ENCODE measurements around the gene SORCS2. TPM values are rescaled to one million over a fixed set of nuclear protein-coding genes. Genes with fewer than 3 reads are reported as not detected.

Gene SORCS2
- total and polyA plus RNA-seq, 2 of the 13 experiments (the other 11 are each of a cell fraction or from before 2014, with no cell fraction given) = 0.82 to 1.0 TPM

GRCh38 chr4:7716010-7716721, 523.8 kb downstream of the SORCS2 start:
- CTCF ChIA-PET (ENCODE audit: low intra/inter-chr PET ratio, low total read pairs) = no interaction called here
- H3K36me3 ChIP-seq (replicated peaks in 1 of 2; ENCODE audit: control insufficient read depth in 1 of 2, insufficient read depth in 2 of 2, low read length in 2 of 2) = no peaks in the 10 kb centered on the region

GRCh38 chr4:7717161-7717560, 524.8 kb downstream of the SORCS2 start:
- ATAC-seq (no peak), DNase-seq (ENCODE audit: low spot score) (no peak), FAIRE-seq (no peak)
- no TSS peak for BruUV-seq (replicated peaks)
- H3K79me2 ChIP-seq (ENCODE audit: insufficient read depth, low read length) = no peaks in the 10 kb centered on the region
- in situ Hi-C loops (cut with HindIII; ENCODE audit: extremely low pct_ligation_motif_present, low pct_unique_long_range_greater_than_20kb) (no loop called here), intact Hi-C loops (cut with micrococcal nuclease; ENCODE audit: unreplicated experiment) (no loop called here)
- CTCF ChIA-PET (ENCODE audit: low intra/inter-chr PET ratio, low total read pairs) = no interaction called here
- POLR2A ChIA-PET = interaction anchor here (1.4 kb wide), 1 partner anchor 43 kb away, joined by 3 read pairs; no protein-coding TSS in a partner anchor
- H3K27ac ChIP-seq (ENCODE audit: extremely low read length, insufficient read depth, low read length) = no peak overlapping the region
- H3K36me3 ChIP-seq (replicated peaks in 1 of 2; ENCODE audit: control insufficient read depth in 1 of 2, insufficient read depth in 2 of 2, low read length in 2 of 2) = no peaks in the 10 kb centered on the region
- H2AFZ ChIP-seq (ENCODE audit: low read length) = no peak overlapping the region
- 0 out of 2 replicates have a peak, but pooled peaks cover 4% of the 10 kb centered on the region for H3K4me1 ChIP-seq (ENCODE audit: insufficient read depth, low read length)
- H4K20me1 ChIP-seq (ENCODE audit: insufficient read depth, low read length) = no peaks in the 10 kb centered on the region
- 90% methylated on average over 11 of the region's 11 CpGs for WGBS (ENCODE audit: low lambda C conversion rate)
- no peaks in the 10 kb centered on the region for H3K9me3 ChIP-seq (ENCODE audit: low read length)
- no peak for TF ChIP-seq RBM22 (optimal IDR thresholded peaks at IDR 0.05; ENCODE audit: low read length)
- no peak for TF ChIP-seq HDAC2 (CRISPR knock-in tag; IDR thresholded peaks at IDR 0.05)
- no peak for TF ChIP-seq ZMYM2 (CRISPR knock-in tag; IDR thresholded peaks at IDR 0.05)
- TF ChIP-seq ZNF430 (CRISPR knock-in tag; IDR thresholded peaks at IDR 0.05) = no peak
- no peak for TF ChIP-seq ZNF788 (CRISPR knock-in tag; IDR thresholded peaks at IDR 0.05; ENCODE audit: borderline replicate concordance)
- no peak for TF ChIP-seq ZNF737 (CRISPR knock-in tag; IDR thresholded peaks at IDR 0.05; ENCODE audit: borderline replicate concordance)
- no peak for TF ChIP-seq PITX1 (CRISPR knock-in tag; IDR thresholded peaks at IDR 0.05)
- no peak for TF ChIP-seq PBX2 (CRISPR knock-in tag; IDR thresholded peaks at IDR 0.05)
- no peak for TF ChIP-seq KLF15 (CRISPR knock-in tag; IDR thresholded peaks at IDR 0.05; ENCODE audit: borderline replicate concordance)
- H3K27me3 ChIP-seq (ENCODE audit: control insufficient read depth in 1 of 2, insufficient read depth in 2 of 2, low read length in 2 of 2) = no peaks in the 10 kb centered on the region
- no peak overlapping the region for H3K4me3 ChIP-seq (replicated peaks in 1 of 3; ENCODE audit: insufficient read depth in 1 of 3, low read depth in 2 of 3, low read length in 3 of 3)
- H3K4me2 ChIP-seq (ENCODE audit: low read depth, low read length) = no peak overlapping the region
- no peak overlapping the region for H3K9ac ChIP-seq (ENCODE audit: insufficient read depth, low read depth, low read length)

More at GRCh38 chr4:7716010-7716721, 523.8 kb downstream of the SORCS2 start:
- POLR2A ChIA-PET = interaction anchor here (1.4 kb wide), 1 partner anchor 42 kb away, joined by 3 read pairs; no protein-coding TSS in a partner anchor
- no peaks in the 10 kb centered on the region for H4K20me1 ChIP-seq (ENCODE audit: insufficient read depth, low read length)
- no peak overlapping the region for H3K27ac ChIP-seq (ENCODE audit: extremely low read length, insufficient read depth, low read length)
- DNase-seq (ENCODE audit: low spot score) (no peak), FAIRE-seq (no peak), ATAC-seq (no peak)
- H2AFZ ChIP-seq (ENCODE audit: low read length) = no peak overlapping the region
- H3K4me2 ChIP-seq (ENCODE audit: low read depth, low read length) = no peak overlapping the region
- 78% methylated on average over 6 of the region's 6 CpGs for WGBS (ENCODE audit: low lambda C conversion rate)
- in situ Hi-C loops (cut with HindIII; ENCODE audit: extremely low pct_ligation_motif_present, low pct_unique_long_range_greater_than_20kb) = no loop called here
- H3K9me3 ChIP-seq (ENCODE audit: low read length) = no peaks in the 10 kb centered on the region
- H3K4me3 ChIP-seq (replicated peaks in 1 of 3; ENCODE audit: insufficient read depth in 1 of 3, low read depth in 2 of 3, low read length in 3 of 3) = no peak overlapping the region
- no peak overlapping the region for H3K9ac ChIP-seq (ENCODE audit: insufficient read depth, low read depth, low read length)
- H3K79me2 ChIP-seq (ENCODE audit: insufficient read depth, low read length) = no peaks in the 10 kb centered on the region
- TF ChIP-seq MBD4 (IDR thresholded peaks at IDR 0.05; ENCODE audit: borderline replicate concordance, low read length) = no peak
- BruUV-seq (replicated peaks) = no TSS peak
- H3K4me1 ChIP-seq (ENCODE audit: insufficient read depth, low read length) = 0 out of 2 replicates have a peak, but pooled peaks cover 4% of the 10 kb centered on the region
- H3K27me3 ChIP-seq (ENCODE audit: control insufficient read depth in 1 of 2, insufficient read depth in 2 of 2, low read length in 2 of 2) = no peaks in the 10 kb centered on the region
- intact Hi-C loops (cut with micrococcal nuclease; ENCODE audit: unreplicated experiment) = no loop called here
